Mononuclear cell (primary cell): Measurements from ENCODE around the gene HNF4A. TPM values are rescaled to one million over a fixed set of nuclear protein-coding genes. Genes with fewer than 3 reads are reported as not detected.

ENCODE experiments used
- H3K27me3 ChIP-seq: 2 replicates; pipeline ENCODE4 v1.6.0; 2011; ENCODE audit warnings: low read length, control low read depth; ENCODE audit not compliant: insufficient read depth
- H3K4me1 ChIP-seq: 2 replicates; pipeline ENCODE4 v1.5.1; 2011; ENCODE audit warnings: mild to moderate bottlenecking, low read length, control low read depth; ENCODE audit not compliant: insufficient read depth
- H3K4me3 ChIP-seq: 2 replicates; pipeline ENCODE4 v1.5.1; 2011; ENCODE audit warnings: mild to moderate bottlenecking, low read length, moderate library complexity
- H3K9me3 ChIP-seq: 2 replicates; pipeline ENCODE4 v1.5.1; 2011; ENCODE audit warnings: low read depth, mild to moderate bottlenecking, control low read depth, low read length
- total RNA-seq: library from RNA; depleted of rRNA; stranded (reverse); fragments of >200 nt; gene quantifications from one replicate; pipeline ENCODE4 v1.2.3, GENCODE V29; 2012

The HNF4A gene
- total RNA-seq, 1 donor, result not detected

DNA sequence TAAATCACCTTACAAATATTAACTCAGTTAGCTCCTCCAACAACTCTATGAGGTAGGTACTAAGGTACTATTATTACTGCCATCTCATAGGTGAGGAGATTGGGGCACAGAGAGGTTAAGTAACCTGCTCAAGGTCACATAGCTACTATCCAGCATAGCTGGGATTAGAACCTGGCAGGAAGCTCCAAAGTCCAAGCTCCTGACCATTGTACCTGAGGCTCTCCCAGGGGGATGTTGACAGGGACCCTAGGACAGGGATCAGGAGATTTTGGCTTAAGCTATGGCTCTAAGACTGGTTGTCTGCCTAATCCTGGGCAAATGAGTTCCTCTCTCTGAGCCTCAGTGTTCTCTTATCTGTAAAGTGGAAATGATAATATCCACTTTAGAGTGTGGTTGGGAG is 59.3 kb downstream of the HNF4A start:
- no peaks in the 10 kb centered on the region for H3K9me3 ChIP-seq
- no peaks in the 10 kb centered on the region for H3K4me1 ChIP-seq
- H3K27me3 ChIP-seq, result no peaks in the 10 kb centered on the region
- H3K4me3 ChIP-seq, result no peak overlapping the region

DNA sequence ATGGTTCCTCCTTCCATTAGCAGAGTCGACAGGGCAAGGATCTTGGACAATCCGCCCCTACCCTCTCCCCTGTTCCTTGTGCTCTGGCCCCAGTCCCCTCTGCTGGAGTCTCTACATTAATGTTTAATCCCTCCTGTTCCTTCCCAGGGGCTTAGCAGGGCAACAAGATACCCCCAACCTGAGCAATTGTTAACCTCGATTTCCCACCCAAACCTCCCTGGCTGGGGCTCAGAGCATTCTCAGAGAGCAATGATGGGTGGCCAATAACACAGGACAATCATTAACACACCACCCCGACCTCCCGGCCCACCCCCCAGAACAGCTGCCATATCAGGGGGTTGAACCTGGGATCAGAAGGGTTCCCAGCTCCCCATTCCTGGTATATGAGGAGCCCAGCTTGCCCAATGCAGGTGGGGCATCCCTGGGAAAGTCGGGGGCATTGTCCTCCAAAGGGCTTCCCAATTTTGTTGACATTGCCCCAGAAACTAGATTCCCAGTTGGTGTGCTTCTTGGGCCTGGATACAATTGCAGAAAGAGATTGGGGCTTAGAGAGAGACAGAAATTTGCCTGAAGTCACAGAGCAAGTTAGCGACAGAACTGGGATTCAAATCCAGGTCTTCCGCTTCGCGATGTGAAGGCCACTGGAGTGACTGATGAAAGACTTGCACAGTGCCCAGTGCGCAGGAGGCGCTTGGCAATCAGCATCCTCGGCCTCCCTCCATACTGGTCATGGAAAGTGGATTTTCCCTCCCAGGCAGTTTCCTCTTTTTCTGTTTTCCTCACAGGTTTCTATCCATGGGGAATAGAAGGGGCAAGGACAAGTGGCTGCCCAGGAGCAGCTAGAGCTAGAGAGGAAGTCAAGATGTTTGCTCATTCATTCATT is 60.6 kb downstream of the HNF4A start:
- Histone ChIP-seq H3K27me3 (no peaks in the 10 kb centered on the region), H3K9me3 (no peaks in the 10 kb centered on the region), H3K4me1 (no peaks in the 10 kb centered on the region), H3K4me3 (no peak overlapping the region)

DNA sequence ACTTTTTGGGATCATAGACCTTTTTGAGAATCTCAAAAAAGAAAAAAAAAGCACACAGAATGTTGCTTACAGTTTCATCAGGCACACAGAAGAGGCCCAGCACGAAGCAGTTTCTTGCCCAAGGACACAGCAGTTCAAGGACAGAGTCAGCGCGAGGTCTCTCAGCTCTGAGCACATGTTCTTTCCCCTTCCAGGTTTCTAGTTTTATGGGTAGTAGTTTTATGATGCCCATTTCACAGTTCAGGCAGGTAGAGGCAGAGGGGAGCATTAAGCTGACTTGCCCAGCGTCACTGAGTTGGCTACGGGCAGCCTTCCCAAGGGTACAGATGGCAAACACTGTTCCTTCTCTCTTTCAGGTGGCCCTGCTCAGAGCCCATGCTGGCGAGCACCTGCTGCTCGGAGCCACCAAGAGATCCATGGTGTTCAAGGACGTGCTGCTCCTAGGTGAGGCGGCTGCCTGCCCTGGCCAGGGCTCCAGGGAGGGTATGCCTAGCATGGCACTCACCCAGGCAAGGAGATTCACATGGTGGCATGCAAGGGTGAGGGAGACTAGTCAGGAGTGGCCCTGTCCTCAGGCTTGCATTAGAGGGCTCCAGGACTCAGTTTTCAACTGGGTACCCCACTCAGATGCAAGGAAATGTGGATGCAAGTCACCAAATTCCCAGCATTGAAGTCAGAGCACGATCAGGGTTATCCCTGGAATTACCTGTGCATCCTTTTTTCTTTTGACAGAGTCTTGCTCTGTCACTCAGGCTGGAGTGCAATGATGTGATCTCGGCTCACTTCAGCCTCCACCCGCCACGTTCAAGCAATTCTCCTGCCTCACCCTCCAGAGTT is 62.8 kb downstream of the HNF4A start:
- no peaks in the 10 kb centered on the region for H3K27me3 ChIP-seq
- no peaks in the 10 kb centered on the region for H3K4me1 ChIP-seq
- H3K9me3 ChIP-seq, result no peaks in the 10 kb centered on the region

DNA sequence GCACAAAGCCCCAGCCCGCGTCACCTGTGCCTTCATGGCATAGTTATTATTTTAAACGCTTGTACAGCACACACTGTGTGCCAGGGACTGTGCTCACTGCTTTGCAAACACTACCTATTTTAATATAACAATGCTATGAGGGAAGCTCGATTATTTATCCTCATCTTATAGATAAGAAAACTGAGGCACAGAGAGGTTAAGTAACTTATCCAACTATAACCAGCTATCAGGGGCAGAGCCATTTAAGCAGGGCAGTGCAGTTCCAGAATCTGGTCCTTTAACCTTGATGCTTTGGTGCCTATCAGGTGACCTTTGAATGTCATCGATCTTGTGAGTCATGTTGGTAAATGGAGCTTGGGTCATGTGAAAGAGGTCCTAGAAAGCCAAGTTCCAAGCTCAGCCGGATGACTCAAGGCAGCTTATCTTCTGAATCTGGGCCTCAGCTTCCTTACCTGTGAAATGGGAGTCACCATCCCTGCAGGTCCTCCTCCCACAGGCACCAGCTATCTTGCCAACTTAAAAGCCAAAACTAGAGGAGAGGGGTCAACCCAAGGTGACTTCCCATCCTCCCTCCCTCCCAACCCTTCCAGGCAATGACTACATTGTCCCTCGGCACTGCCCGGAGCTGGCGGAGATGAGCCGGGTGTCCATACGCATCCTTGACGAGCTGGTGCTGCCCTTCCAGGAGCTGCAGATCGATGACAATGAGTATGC is 63.8 kb downstream of the HNF4A start:
- Histone ChIP-seq H3K9me3 (no peaks in the 10 kb centered on the region), H3K4me1 (no peaks in the 10 kb centered on the region), H3K4me3 (no peak overlapping the region), H3K27me3 (no peaks in the 10 kb centered on the region)

More for the DNA sequence above, 62.8 kb downstream of the HNF4A start:
- H3K4me3 ChIP-seq, result no peak overlapping the region

DNA sequence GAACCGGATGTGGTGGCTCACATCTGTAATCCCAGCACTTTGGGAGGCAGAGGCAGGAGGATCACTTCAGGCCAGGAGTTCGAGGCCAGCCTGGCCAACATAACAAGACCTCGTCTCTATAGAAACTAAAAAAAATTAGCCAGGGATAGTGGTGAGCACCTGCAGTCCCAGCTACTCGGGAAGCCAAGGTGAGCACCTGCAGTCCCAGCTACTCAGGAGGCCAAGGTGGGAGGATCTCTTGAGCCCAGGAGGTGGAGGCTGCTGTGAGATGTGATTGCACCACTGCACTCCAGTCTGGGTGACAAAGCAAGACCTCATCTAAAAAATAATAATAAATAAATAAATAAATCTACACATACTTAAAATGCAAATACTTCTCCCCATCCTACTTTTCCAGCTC is 65.0 kb downstream of the HNF4A start:
- H3K4me3 ChIP-seq, result no peak overlapping the region
- no peaks in the 10 kb centered on the region for H3K9me3 ChIP-seq
- no peaks in the 10 kb centered on the region for H3K4me1 ChIP-seq
- H3K27me3 ChIP-seq, result no peaks in the 10 kb centered on the region

DNA sequence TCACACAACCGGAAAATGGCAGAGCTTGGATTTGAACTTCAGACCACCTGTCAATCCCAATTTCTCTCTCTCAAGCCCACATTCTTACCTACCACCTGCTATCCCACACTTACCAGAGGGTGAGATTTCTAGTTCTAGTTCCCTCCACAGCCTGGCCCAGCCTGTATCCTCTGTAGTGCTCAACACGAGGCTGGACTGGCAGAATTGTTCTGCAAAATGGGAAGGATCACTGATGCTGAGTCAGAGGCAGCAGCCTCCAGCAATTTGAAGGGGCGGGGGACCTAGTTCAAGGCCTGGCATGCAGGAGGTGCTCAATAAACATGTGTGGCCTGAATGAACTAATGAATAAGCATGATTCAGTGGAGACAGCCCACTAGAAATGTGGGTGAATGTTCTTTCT is 66.6 kb downstream of the HNF4A start:
- Histone ChIP-seq H3K9me3 (no peaks in the 10 kb centered on the region), H3K4me3 (no peak overlapping the region), H3K4me1 (no peaks in the 10 kb centered on the region), H3K27me3 (no peaks in the 10 kb centered on the region)

DNA sequence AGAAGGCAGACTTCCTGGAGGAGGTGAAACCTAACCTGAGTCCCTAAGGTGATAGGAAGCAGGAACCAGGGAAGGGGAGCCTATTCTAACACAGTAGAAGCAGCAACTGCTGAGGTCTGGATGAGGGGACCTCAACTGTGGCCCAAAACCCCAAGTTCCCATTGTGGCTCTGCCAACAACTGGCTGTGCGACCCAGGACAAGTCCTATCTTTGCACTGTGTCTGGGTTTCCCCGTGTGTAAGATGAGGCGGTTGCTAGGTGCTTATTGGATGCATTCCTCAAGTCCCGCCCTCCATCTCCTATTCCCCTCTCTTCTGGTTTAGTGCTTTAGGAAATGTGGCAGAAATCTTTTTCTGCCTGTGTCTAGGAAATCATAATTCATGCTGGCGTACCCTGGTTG is 68.0 kb downstream of the HNF4A start:
- H3K4me3 ChIP-seq, result no peak overlapping the region
- H3K9me3 ChIP-seq, result no peaks in the 10 kb centered on the region
- no peaks in the 10 kb centered on the region for H3K27me3 ChIP-seq
- H3K4me1 ChIP-seq, result no peaks in the 10 kb centered on the region

DNA sequence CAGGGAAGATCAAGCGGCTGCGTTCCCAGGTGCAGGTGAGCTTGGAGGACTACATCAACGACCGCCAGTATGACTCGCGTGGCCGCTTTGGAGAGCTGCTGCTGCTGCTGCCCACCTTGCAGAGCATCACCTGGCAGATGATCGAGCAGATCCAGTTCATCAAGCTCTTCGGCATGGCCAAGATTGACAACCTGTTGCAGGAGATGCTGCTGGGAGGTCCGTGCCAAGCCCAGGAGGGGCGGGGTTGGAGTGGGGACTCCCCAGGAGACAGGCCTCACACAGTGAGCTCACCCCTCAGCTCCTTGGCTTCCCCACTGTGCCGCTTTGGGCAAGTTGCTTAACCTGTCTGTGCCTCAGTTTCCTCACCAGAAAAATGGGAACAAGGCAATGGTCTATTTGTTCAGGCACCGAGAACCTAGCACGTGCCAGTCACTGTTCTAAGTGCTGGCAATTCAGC is 68.6 kb downstream of the HNF4A start:
- H3K4me3 ChIP-seq, result no peak overlapping the region
- H3K27me3 ChIP-seq, result no peaks in the 10 kb centered on the region
- H3K9me3 ChIP-seq, result no peaks in the 10 kb centered on the region
- no peaks in the 10 kb centered on the region for H3K4me1 ChIP-seq

DNA sequence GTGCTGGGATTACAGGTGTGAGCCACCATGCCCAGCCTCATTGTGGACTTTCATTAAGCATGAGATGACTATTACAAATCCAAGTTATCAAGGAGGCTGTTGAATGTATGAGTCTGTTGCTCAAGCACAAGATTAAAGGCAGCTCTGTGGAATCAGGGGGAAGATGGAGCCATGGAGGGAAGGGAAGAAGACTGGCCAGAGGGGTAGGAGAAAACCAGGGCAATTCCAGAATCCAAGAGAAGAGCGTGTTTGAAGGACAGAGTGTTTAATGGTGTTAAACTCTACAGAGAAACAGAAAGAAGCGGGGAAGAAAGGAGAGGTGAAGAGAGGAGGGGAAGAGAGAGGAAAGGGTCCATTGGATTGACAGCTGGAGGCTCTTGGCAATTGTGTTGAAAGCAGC is 70.4 kb downstream of the HNF4A start:
- no peaks in the 10 kb centered on the region for H3K4me1 ChIP-seq
- no peaks in the 10 kb centered on the region for H3K9me3 ChIP-seq
- H3K27me3 ChIP-seq, result no peaks in the 10 kb centered on the region
- H3K4me3 ChIP-seq, result no peak overlapping the region

DNA sequence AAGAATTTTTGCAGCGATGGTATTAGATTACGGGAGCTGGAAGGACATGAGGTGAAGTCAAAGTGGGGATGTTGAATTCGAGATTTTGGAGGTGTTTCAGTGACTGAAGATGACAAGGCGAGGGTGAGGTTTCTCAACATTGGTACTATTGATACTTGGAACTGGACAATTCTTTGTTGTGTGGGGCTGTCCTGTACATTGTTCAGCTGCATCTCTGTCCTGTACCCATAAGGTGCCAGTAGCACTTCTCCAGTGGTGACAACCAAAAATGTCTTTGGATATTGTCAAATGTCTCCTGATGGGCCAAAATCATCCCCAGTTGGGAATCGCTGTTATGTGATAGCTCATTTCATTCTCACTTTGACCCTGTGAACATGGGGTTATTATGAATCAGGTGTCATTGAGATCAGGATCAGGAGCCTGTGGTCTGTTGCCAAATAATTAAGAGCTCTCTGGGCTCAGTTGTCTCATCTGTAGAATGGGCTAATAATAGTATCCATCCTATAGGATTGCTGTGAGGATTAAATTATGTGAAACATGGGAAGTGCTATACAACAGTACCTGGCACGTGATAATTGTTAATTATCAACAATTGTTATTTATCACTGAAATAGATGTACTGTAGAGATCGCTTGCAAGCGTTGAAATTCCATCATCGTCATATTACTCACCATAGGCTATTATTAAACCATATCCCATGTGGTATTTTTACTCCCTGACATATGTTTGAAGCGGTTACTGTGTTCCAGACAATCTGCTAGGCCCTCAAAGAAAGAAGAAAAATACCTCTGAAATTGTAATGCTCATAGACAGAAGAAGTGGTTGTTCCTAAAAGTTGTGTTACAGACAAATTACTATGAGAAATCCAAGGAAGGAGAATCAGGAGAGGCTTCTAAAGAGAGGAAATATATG is 71.6 kb downstream of the HNF4A start:
- Histone ChIP-seq H3K27me3 (no peaks in the 10 kb centered on the region), H3K4me3 (no peak overlapping the region), H3K4me1 (no peaks in the 10 kb centered on the region), H3K9me3 (no peaks in the 10 kb centered on the region)

DNA sequence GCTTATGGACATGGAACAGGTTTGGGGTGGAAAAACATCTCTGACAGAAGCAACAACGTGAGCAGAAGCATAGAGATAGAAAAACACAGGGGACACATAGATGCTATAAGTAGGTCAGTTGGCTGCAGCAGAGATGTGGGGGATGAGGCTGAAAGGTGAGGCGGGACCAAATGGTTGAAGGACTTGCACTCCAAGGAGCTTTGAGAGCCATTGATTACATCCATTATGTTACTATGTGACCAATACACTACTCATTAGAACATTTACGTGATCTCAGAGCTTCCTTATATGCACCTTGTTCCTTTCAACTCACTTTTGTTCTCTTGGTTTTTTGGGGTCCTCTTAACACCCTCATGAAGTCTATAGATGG is 72.3 kb downstream of the HNF4A start:
- H3K4me3 ChIP-seq, result no peak overlapping the region

DNA sequence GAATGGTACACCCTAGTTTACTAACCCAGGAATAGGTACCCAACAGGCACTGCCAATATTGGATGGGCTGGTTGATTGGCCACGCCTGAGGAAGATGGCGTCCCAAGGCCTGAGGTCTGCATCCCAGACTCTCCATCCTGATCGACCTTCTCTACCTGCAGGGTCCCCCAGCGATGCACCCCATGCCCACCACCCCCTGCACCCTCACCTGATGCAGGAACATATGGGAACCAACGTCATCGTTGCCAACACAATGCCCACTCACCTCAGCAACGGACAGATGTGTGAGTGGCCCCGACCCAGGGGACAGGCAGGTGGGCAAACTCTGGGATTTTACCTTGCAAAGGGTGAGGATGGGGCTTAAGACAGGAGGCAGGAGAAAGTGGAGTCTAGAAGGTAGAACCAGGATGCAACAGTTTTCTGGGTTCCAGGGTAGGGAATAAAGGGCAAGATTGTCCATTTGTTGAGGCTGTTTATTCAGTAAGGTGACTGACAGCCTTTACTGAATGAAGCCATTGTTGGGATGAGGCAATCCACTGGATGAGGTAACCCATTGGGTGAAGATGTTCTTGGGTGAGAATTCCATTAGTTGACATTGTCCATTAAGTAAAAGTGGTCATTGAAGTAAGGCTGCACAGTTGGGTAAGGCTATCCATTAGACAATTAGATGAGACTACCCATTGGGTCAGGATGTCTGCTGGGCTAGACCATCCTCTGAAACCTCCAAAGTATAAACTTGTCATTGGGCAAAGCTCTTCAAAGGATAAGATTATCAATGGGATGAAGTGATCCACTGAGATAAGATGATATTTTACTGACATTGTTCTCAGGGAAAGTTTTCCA is 72.9 kb downstream of the HNF4A start:
- no peaks in the 10 kb centered on the region for H3K9me3 ChIP-seq
- H3K27me3 ChIP-seq, result no peaks in the 10 kb centered on the region
- no peaks in the 10 kb centered on the region for H3K4me1 ChIP-seq
- no peak overlapping the region for H3K4me3 ChIP-seq

More for the DNA sequence above, 72.3 kb downstream of the HNF4A start:
- no peaks in the 10 kb centered on the region for H3K27me3 ChIP-seq
- H3K4me1 ChIP-seq, result no peaks in the 10 kb centered on the region
- H3K9me3 ChIP-seq, result no peaks in the 10 kb centered on the region

DNA sequence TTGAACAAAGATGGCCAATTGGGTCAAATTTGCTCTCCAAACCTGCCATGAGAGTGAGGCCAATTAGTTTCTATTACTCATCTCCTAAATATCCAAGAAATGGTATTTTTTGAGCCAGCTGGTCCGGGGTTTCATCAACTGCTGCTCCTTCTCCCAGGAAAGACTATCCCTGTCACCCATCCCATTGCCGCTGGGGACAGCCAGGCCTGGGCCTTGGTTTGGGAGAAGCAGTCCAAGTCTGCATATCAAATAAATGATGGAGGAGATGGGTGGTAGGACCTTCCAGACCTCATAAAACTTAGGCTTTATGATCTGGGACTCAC is 73.5 kb downstream of the HNF4A start:
- Histone ChIP-seq H3K27me3 (no peaks in the 10 kb centered on the region), H3K4me3 (no peak overlapping the region), H3K9me3 (no peaks in the 10 kb centered on the region), H3K4me1 (no peaks in the 10 kb centered on the region)
